ENCODE results near the gene PWWP2B.

Gene PWWP2B

DNA sequence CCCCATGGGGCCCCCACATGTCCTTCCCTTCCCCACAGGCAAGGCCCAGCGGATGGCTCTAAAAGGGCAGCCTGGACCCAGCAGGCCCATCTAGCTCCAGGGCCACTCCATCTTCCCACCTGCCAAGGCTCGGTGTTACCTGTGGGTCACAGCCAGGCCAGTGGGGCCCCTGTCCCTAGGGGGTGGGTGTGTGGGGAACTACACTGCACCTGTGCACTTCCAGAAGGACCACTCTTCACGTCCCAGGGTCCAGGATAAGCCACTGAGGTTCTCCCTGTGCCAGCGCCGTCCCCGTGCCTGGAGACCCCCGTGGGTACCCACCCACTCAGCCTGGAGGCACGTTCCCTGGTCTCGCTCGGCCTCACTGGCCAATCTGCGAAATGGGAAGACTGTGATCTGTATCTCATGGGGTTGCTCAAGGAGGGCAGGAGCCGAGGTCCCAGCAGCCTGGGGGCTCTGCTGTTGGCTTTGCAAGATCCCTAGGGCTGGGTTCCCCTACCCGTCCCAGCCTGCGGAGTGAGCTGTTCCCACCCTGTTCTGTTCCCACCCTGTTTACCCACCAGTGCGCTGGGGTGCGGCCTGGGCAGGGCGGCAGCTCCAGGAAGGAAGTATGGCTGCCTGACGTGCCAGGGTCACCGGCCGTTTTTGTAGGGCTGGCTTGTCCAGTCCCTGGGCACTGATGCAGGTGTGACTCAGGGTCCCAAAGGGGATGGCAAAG is 4.6 kb downstream of the PWWP2B start:
- Histone ChIP-seq H3K4me1 (ENCODE audit: control insufficient read depth, insufficient read depth, low read length) (peaks cover 10% of the 10 kb centered on the region), H3K27me3 (ENCODE audit: control insufficient read depth, insufficient read depth, low read length) (no peaks in the 10 kb centered on the region), H3K9me3 (ENCODE audit: control insufficient read depth, insufficient read depth, low read length) (no peaks in the 10 kb centered on the region), H3K4me3 (ENCODE audit: low read length) (no peak overlapping the region), H3K36me3 (ENCODE audit: control insufficient read depth, insufficient read depth, low read length) (peaks cover 7% of the 10 kb centered on the region), H3K27ac (ENCODE audit: low read length) (no peak overlapping the region)
- no CpG with 5 or more reads among the region's 20 CpGs for WGBS (ENCODE audit: insufficient coverage, insufficient read length)
- no peak for DNase-seq (ENCODE audit: low read depth, low spot score)

DNA sequence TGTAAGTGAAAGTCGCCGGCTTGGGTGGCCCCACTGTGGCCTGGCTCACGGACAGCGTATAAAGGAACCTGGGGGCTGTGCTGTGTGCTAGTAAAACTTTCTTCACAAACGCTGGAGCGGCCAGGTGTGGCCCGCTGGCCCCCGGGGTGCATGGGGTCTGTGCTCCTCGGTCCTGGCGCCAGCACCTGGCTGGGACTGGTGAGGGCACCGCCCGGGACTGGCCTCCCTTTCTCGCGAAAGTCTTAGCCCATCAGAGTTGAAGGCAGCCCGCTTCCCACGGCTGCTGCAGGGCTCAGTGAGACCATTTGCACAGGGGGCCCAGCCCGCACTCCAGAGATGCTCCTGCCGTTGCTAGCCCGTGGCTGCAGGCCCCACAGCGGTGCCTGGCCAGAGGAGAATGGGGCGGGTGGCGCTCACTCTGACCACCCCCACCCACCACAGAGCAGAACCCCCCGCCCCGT is 5.8 kb downstream of the PWWP2B start:
- Histone ChIP-seq H3K27me3 (ENCODE audit: control insufficient read depth, insufficient read depth, low read length) (no peaks in the 10 kb centered on the region), H3K27ac (ENCODE audit: low read length) (no peak overlapping the region), H3K4me1 (ENCODE audit: control insufficient read depth, insufficient read depth, low read length) (peaks cover 15% of the 10 kb centered on the region), H3K4me3 (ENCODE audit: low read length) (no peak overlapping the region), H3K9me3 (ENCODE audit: control insufficient read depth, insufficient read depth, low read length) (no peaks in the 10 kb centered on the region), H3K36me3 (ENCODE audit: control insufficient read depth, insufficient read depth, low read length) (peaks cover 7% of the 10 kb centered on the region)
- no CpG with 5 or more reads among the region's 24 CpGs for WGBS (ENCODE audit: insufficient coverage, insufficient read length)
- DNase-seq (ENCODE audit: low read depth, low spot score) = no peak

DNA sequence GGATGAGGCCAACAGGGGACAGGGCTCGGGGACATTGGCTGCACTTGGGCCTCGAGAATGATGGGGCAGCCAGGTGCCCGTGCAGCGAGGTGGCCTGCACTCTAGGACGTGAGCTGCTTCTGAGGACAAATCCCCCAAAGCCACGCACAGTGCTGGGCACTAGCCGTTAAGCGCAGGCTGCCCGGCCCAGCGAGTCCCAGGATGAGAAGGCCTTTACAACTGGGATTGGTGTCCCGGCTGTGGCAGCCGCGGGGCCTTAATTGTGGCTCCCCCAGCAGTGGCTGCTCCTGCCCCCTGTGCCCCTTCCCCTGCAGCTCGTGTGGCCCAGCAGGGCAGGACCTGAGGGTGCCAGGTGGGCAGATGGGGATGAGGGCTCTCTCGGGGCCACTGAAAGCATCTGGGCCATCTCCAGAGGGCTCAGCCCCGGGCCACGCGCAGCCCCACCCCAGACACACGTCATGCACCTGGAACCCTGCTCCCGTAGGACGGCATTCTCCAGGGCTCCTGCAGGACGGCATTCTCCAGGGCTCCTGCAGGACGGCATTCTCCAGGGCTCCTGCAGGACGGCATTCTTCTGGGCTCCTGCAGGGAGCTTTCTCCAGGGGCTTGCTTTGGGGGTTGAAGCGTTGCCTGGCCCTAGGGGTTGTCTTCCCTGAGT is 6.6 kb downstream of the PWWP2B start:
- no peaks in the 10 kb centered on the region for H3K27me3 ChIP-seq (ENCODE audit: control insufficient read depth, insufficient read depth, low read length)
- H3K4me3 ChIP-seq (ENCODE audit: low read length) = no peak overlapping the region
- H3K4me1 ChIP-seq (ENCODE audit: control insufficient read depth, insufficient read depth, low read length) = peaks cover 17% of the 10 kb centered on the region
- H3K9me3 ChIP-seq (ENCODE audit: control insufficient read depth, insufficient read depth, low read length) = no peaks in the 10 kb centered on the region
- no peak for DNase-seq (ENCODE audit: low read depth, low spot score)
- H3K36me3 ChIP-seq (ENCODE audit: control insufficient read depth, insufficient read depth, low read length) = peaks cover 8% of the 10 kb centered on the region
- no CpG with 5 or more reads among the region's 25 CpGs for WGBS (ENCODE audit: insufficient coverage, insufficient read length)
- H3K27ac ChIP-seq (ENCODE audit: low read length) = no peak overlapping the region

DNA sequence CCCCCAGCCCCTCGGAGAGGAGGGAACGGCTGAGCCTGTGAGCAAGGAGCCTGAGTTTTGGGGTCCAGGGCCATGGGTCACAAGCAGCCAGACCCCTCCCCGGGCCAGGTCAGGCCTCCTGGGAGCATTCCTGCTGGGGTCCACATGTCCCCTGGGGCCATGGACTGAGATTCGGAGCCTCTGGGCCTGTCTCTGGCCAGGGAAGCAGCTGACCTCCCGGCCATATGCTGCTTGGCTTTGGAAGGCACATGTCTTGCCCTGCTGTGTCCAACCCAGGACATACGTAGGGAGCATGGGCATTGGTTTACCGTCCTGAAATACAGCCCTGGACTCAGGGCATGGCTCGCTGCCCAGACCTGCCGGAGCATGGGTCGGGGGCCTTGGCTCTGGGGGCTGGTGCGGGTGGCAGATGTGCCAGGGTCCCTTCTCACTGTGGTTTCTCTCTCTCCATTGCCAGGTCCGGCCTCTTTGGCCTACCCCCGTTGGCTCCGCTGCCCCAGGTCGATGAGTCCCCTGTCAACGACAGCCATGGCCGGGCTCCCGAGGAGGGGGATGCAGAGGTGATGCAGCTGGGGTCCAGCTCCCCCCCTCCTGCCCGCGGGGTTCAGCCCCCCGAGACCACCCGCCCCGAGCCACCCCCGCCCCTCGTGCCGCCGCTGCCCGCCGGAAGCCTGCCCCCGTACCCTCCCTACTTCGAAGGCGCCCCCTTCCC is 7.3 kb downstream of the PWWP2B start:
- no peak for DNase-seq (ENCODE audit: low read depth, low spot score)
- Histone ChIP-seq H3K4me1 (ENCODE audit: control insufficient read depth, insufficient read depth, low read length) (peaks cover 24% of the 10 kb centered on the region), H3K9me3 (ENCODE audit: control insufficient read depth, insufficient read depth, low read length) (no peaks in the 10 kb centered on the region), H3K4me3 (ENCODE audit: low read length) (no peak overlapping the region), H3K27me3 (ENCODE audit: control insufficient read depth, insufficient read depth, low read length) (no peaks in the 10 kb centered on the region), H3K36me3 (ENCODE audit: control insufficient read depth, insufficient read depth, low read length) (peaks cover 9% of the 10 kb centered on the region), H3K27ac (ENCODE audit: low read length) (no peak overlapping the region)
- WGBS (ENCODE audit: insufficient coverage, insufficient read length) = no CpG with 5 or more reads among the region's 32 CpGs

DNA sequence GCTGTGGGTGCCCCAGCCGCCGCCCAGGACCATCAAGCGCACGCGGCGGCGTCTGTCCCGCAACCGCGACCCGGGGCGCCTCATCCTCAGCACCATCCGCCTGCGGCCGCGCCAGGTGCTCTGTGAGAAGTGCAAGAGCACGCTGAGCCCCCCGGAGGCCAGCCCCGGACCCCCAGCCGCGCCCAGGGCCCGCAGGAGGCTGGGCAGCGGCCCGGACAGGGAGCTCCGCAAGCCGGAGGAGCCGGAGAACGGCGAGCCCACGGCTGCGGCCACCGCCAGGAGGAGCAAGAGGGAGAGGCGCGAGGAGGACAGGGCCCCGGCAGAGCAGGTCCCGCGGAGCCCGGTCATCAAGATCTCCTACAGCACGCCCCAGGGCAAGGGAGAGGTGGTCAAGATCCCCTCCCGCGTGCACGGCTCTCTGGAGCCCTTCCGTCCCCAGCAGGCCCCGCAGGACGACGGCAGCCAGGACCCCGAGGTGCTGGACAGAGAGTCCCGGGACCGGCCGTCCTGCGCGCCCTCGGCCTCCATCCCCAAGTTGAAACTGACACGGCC is 8.0 kb downstream of the PWWP2B start:
- Histone ChIP-seq H3K27me3 (ENCODE audit: control insufficient read depth, insufficient read depth, low read length) (no peaks in the 10 kb centered on the region), H3K27ac (ENCODE audit: low read length) (no peak overlapping the region), H3K9me3 (ENCODE audit: control insufficient read depth, insufficient read depth, low read length) (no peaks in the 10 kb centered on the region), H3K36me3 (ENCODE audit: control insufficient read depth, insufficient read depth, low read length) (peaks cover 9% of the 10 kb centered on the region), H3K4me3 (ENCODE audit: low read length) (no peak overlapping the region), H3K4me1 (ENCODE audit: control insufficient read depth, insufficient read depth, low read length) (peaks cover 25% of the 10 kb centered on the region)
- no CpG with 5 or more reads among the region's 54 CpGs for WGBS (ENCODE audit: insufficient coverage, insufficient read length)
- no peak for DNase-seq (ENCODE audit: low read depth, low spot score)

DNA sequence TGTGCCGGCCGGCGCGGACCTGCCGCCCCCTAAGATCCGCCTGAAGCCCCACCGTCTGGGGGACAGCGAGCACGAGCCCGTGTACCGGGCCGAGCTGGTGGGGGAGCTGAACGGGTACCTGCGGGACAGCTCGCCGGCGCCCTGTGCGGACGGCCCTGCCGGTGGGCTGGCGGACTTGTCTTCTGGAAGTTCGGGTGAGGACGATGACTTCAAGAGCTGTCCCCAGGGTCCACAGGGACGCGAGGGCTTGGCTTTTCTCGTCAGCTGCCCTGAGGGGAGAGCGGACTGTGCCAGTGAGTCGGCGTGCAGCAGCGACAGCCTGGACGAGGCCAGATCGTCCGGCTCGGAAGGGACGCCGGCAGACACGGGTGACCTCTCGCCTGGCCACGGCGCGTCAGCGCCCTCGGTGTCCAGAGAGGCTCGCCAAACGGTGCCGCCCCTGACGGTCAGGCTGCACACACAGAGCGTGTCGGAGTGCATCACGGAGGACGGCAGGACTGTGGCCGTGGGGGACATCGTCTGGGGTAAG is 8.5 kb downstream of the PWWP2B start:
- Histone ChIP-seq H3K27me3 (ENCODE audit: control insufficient read depth, insufficient read depth, low read length) (no peaks in the 10 kb centered on the region), H3K27ac (ENCODE audit: low read length) (no peak overlapping the region), H3K9me3 (ENCODE audit: control insufficient read depth, insufficient read depth, low read length) (no peaks in the 10 kb centered on the region), H3K4me3 (ENCODE audit: low read length) (no peak overlapping the region; the same call in 1 of the 2 replicates), H3K36me3 (ENCODE audit: control insufficient read depth, insufficient read depth, low read length) (peaks cover 9% of the 10 kb centered on the region), H3K4me1 (ENCODE audit: control insufficient read depth, insufficient read depth, low read length) (peaks cover 25% of the 10 kb centered on the region)
- no peak for DNase-seq (ENCODE audit: low read depth, low spot score)
- no CpG with 5 or more reads among the region's 53 CpGs for WGBS (ENCODE audit: insufficient coverage, insufficient read length)

DNA sequence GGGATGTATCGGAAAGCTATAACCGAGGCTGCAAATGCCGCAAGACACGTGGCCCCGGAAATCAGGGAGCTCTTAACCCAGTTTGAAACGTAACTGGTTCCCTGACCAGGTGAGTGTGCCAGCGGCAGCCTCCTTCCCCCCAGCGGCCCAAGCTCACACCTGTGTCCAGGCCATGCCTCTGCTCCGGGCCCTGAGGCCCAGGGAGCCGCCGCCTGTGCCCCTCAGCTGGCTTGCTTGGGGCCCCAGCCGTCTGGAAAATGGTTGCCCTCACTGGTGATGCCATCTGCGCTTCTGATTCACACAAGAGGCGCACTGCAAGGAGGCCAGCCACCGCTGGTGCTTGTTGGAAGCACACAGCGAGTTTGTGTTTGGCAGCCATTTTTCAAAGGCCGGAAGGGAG is 9.2 kb downstream of the PWWP2B start:
- no peak overlapping the region for H3K27ac ChIP-seq (ENCODE audit: low read length)

DNA sequence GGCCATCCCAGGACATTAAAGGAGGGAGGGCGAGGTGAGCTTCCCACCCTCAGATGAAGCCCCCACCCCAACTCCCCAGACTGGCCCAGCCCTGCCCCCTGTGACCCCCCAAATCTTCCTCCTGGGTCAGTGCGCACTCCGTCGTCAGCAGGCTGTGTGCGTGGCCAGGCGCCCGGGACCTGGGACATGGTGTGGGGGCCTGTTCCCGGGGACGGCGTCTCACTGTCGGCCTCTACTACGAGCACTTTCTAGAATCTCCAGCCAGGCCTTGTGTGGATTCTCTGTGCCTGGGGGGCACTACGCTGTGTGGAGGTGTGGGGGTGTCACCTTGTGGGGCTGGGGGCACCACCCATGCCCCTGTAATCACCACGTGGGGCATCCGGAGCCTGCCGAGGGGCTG is 9.8 kb downstream of the PWWP2B start:
- peaks cover 9% of the 10 kb centered on the region for H3K36me3 ChIP-seq (ENCODE audit: control insufficient read depth, insufficient read depth, low read length)
- WGBS (ENCODE audit: insufficient coverage, insufficient read length) = no CpG with 5 or more reads among the region's 16 CpGs

More for the DNA sequence above, 9.2 kb downstream of the PWWP2B start:
- peaks cover 24% of the 10 kb centered on the region for H3K4me1 ChIP-seq (ENCODE audit: control insufficient read depth, insufficient read depth, low read length)
- no CpG with 5 or more reads among the region's 17 CpGs for WGBS (ENCODE audit: insufficient coverage, insufficient read length)
- no peaks in the 10 kb centered on the region for H3K27me3 ChIP-seq (ENCODE audit: control insufficient read depth, insufficient read depth, low read length)
- no peak overlapping the region for H3K4me3 ChIP-seq (ENCODE audit: low read length)
- peaks cover 9% of the 10 kb centered on the region for H3K36me3 ChIP-seq (ENCODE audit: control insufficient read depth, insufficient read depth, low read length)
- H3K9me3 ChIP-seq (ENCODE audit: control insufficient read depth, insufficient read depth, low read length) = no peaks in the 10 kb centered on the region
- no peak for DNase-seq (ENCODE audit: low read depth, low spot score)

DNA sequence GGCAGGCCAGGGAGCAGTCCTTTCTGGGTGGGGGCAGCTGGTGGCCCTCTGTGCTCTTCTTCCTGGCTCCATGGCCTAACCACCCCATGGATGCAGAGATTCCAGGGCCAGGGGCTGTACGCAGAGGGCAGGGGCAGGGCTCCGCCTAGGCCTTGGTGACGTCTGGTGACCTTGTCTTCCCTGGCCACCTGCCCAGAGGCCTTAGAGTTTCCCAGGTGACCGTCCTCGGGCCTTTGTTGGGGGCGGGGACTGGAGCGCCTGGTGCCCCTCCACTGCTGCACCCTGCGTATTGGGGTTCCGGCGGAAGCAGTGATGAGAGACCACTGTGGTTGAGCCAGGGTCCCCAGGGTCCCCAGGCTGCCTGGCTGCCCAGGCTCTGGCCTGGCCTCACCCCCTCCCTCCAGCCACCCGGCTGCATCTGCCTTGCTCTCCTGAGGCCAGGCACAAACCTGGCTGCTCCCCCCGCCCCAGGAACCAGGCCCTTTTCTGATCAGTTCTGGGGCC is 10.3 kb downstream of the PWWP2B start:
- Histone ChIP-seq H3K4me1 (ENCODE audit: control insufficient read depth, insufficient read depth, low read length) (peaks cover 26% of the 10 kb centered on the region), H3K27ac (ENCODE audit: low read length) (no peak overlapping the region), H3K36me3 (ENCODE audit: control insufficient read depth, insufficient read depth, low read length) (peaks cover 9% of the 10 kb centered on the region), H3K4me3 (ENCODE audit: low read length) (no peak overlapping the region), H3K27me3 (ENCODE audit: control insufficient read depth, insufficient read depth, low read length) (no peaks in the 10 kb centered on the region), H3K9me3 (ENCODE audit: control insufficient read depth, insufficient read depth, low read length) (no peaks in the 10 kb centered on the region)
- no CpG with 5 or more reads among the region's 12 CpGs for WGBS (ENCODE audit: insufficient coverage, insufficient read length)
- no peak for DNase-seq (ENCODE audit: low read depth, low spot score)

More for the DNA sequence above, 9.8 kb downstream of the PWWP2B start:
- no peaks in the 10 kb centered on the region for H3K9me3 ChIP-seq (ENCODE audit: control insufficient read depth, insufficient read depth, low read length)
- no peak overlapping the region for H3K4me3 ChIP-seq (ENCODE audit: low read length)
- H3K4me1 ChIP-seq (ENCODE audit: control insufficient read depth, insufficient read depth, low read length) = peaks cover 24% of the 10 kb centered on the region
- H3K27me3 ChIP-seq (ENCODE audit: control insufficient read depth, insufficient read depth, low read length) = no peaks in the 10 kb centered on the region
- DNase-seq (ENCODE audit: low read depth, low spot score) = no peak
- no peak overlapping the region for H3K27ac ChIP-seq (ENCODE audit: low read length)

DNA sequence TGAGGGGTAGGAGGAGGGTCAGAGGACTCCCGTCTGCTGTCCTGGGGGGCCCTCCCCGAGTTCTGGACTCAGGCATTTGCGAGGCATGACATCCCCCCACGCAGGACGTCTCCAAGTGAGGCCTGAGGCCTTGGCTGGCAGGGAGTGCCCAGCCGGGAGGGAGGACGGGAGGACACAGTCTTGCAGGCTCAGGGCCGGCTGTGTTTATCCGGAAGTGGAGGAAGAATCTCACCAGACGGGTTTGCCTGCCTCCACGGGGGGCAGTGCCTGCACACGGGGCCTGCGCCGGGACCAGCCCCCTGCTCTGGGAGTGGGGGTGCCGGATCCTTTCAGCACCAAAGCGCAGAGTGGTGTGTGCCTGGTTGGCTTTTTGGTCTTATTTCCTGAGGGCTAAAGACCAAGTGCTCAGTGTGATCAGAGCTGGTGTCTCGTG is 10.9 kb downstream of the PWWP2B start:
- Histone ChIP-seq H3K9me3 (ENCODE audit: control insufficient read depth, insufficient read depth, low read length) (no peaks in the 10 kb centered on the region), H3K27me3 (ENCODE audit: control insufficient read depth, insufficient read depth, low read length) (no peaks in the 10 kb centered on the region), H3K27ac (ENCODE audit: low read length) (no peak overlapping the region), H3K4me1 (ENCODE audit: control insufficient read depth, insufficient read depth, low read length) (peaks cover 29% of the 10 kb centered on the region), H3K36me3 (ENCODE audit: control insufficient read depth, insufficient read depth, low read length) (peaks cover 9% of the 10 kb centered on the region), H3K4me3 (ENCODE audit: low read length) (no peak overlapping the region)
- no peak for DNase-seq (ENCODE audit: low read depth, low spot score)
- WGBS (ENCODE audit: insufficient coverage, insufficient read length) = no CpG with 5 or more reads among the region's 17 CpGs
